ENCODE measurements around the gene PPP2R5E.
"Not testable (repeated sequence)": the region's sequence is repeated elsewhere in the genome, so short reads cannot be mapped to it uniquely, and the experiment has no call there.

Gene PPP2R5E

DNA sequence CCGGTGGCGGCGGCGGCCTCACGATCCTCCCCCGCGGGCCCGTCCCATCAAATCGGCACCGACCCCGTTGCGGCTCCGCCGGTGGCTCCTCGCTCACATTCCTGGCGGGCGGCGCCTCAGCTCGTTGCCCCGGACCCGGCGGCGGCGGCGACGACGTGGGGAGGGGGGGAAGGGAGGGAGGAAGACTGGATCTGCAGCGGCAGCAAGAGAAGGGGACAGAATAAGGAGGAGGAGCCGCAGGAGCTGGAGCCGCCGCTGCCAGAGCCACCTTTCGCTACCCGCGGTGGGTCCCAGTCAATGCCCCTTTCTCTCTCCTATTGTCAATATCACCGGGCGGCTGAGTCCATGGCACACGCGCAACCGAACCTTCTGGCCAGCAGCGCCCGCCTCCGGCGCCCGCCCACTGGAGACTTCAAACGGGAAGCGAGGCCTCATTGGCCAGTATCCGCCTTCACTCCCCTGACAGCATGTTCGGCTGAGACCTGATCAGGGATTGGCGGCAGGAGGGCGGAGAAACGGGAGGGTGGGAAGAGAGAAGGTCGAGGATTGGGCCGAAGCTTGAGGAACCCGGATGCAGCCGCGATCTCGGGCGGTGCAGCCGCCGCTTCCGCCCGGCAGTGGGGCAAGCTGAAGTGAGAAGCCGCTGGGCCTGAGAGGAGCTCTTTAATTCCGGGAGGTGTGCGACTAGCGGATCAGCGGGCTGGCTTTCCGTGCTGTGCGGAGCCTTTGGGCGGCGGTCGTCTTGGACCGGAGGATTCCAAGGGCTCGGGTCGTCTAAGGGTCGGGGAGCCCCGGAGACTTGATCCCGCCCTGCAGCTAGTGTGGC, at the start of gene PPP2R5E:
PPP2R5E (minus strand) TSS at position 378 of the 826 bp plus-strand sequence. CDS start 3,692 bp downstream, outside the sequence.
- peak; percentile 98 for DNase-seq

DNA sequence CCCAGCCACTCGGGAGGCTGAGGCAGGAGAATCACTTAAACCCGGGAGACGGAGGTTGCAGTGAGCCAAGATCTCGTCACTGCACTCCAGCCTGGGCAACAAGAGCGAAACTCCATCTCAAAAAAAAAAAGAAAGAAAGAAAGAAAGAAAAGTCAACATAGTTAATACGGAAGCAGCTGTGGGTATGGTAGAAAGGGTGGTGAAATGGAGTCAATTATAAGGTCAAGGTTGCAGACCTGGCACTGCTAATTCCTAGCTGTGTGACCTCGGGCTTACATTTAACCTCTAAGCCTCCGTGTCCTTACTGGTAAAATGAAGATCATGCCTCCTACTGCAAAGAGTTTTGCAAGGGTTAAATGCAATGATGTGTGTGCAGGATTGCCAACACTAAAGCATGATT, 39.9 kb upstream of the PPP2R5E start:
- DNase-seq: not testable (repeated sequence)

DNA sequence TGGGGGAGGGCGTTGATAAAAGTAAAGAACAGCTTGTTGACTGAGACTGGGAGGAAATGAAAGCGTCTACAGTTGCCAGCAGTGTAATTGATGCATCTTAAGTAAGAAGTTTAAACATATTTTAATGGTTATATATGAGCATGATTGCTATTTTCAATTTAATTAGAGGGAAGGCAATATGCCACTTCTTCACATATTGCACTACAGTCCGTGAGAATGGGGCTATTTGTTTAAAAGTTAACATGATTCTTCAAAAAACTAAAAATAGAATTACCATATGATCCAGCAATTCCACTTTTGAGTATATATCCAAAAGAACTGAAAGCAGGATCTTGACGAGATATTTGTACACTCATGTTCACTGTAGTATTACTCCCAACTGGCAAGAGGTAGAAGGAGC, 38.3 kb upstream of the PPP2R5E start:
- DNase-seq: no peak

DNA sequence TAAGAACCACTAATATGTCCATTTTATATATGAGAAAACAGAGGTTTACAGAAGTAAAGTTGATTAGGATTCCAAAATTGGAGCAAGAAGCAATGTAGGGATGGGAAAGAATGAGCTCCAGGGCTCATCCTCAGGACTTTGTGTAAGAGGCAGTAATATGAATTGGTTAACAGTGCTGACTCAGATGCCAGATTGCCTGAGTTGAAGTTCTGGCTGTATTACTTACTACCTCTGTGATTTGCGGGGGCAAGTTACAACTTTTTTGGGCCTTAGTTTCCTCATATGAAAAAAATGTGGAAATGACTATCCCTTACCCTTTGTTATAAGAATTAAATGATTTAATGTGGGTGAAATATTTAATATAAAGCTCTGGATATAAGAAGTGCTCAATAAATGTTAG, 35.1 kb upstream of the PPP2R5E start:
- DNase-seq: no peak

DNA sequence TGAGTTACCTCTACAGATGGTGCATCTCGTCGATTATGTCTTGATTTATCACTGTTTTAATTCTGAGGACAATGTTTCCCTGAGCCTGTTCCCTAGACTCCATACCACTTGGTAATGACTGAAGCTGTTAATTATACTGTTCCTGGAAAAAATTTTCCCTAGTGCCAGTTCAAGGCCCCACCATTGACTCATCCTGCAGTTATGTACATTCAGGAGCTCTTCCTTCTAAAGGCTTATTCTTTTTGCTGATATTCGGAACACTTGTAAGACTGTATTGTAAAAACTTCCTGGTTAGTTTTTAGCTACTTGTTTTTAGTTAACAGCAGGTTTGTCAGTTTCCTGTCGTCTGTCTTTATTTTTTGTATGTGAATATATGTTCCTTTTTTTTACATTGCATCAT, 30.4 kb upstream of the PPP2R5E start:
- DNase-seq: no peak

DNA sequence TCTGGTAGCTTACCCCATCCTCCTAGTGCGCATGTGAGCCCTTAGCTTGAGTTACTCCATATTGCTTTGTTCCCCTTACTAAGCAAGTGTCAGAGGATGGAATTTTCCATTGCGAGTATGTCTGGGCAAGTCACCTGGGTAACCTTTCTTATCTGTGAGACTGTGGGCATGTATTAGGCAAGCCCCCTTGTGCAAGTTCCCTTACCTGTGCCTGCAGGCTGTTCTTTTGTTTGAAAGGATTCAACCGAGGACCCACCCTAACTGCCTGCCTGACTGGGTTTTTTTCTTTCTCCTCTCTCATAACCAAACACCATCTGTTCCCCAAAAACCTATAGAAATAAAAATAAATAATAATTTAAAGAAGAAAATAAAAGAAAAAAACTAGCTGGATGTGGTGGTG, 22.3 kb upstream of the PPP2R5E start:
- no peak for DNase-seq

DNA sequence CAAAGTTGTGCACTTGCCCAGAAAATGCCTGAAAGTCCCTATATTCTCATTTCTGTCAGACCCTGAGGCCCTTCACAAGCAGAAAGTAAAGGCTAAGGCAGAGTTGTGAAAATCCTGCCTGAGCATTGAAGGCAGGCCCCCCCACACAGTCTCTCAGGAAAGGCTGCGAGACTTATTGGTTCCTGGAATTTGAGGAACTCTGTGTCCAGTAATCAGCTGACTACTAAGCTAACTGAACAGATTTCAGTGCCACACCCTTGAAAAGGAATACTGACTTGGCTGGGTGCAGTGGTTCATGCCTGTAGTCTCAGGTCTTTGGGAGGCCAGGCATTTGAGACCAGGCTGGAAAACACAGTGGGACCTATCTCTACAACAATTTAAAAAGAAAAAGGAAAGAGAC, 21.1 kb upstream of the PPP2R5E start:
- DNase-seq: no peak

DNA sequence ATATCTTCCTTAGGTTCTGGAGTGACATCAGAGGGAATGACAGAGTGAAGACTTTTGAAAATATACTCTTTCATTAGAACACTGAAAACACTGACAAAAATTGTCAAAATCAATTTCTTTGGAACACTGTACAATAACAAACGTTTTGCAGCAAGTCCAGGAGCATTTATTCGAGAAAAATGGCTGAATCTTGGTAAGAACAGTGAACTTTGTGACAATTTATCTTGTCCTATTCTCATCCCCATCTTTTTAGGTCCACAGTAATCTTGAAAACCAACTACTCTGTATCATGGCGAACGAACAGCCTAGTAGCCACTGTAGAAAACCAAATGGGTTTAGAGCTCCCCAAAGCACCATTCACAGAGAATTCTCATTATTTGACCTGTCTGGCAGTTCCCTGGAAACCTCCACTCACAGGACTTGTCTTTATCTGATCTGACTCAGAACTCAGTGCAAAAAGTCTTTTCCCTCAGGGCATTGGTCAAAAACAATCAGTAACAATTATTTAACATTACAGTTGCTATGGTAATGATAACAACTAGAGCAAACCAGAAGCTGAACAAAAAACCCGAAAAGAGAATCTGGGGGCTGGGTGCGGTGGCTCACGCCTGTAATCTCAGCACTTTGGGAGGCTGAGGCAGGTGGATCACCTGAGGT, 20.3 kb upstream of the PPP2R5E start:
- no peak for DNase-seq

DNA sequence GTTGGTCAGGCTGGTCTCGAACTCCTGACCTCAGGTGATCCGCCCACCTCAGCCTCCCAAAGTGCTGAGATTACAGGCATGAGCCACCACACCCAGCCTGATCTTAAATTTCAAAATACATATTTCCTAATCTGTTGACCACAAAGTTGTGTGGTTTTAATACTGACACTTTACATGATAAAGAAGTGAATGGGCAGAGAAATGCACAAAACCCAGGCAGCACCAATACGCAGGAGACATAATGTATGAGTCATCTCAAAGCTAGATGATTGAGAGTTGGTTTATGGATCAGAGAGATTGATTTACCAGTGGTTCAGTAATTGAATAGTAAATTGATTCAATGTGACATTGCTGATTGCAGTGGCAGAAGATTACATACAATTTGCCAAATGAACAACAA, 19.2 kb upstream of the PPP2R5E start:
- no peak for DNase-seq

DNA sequence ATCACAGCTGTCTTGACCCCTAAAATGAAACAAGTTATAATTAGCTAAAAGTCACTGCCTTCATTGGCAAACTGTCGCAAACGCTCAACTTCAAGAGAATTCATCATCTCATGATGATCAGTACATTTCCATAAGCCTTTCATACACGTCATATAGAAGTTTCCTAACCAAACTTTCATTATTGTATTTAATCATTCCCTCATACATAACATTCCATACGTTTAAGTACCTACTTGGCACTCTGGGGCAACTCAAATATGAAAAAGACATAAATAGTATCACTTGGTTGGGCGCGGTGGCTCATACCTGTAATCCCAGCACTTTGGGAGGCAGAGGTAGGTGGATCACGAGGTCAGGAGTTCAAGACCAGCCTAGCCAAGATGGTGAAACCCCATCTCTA, 12.4 kb upstream of the PPP2R5E start:
- no peak for DNase-seq

DNA sequence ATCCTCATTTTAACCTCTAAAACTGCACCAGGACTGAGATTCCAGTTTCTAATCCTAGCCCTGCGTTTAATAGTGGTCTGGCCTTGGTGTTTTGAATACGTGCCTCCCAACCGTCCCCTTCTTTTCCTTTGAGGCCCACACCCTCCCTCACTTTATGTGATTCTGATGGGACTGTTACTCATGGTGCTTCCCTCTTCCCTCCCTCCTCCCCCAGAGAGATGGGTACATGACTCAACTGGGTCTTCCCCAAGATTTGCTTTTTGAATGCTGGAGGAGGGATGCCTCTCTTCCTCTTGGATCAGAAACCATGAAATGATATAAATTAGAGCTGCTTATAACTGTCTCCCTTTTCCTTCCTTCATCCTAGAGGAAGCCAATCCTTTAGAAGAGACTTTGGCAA, 8.2 kb upstream of the PPP2R5E start:
- no peak for DNase-seq

DNA sequence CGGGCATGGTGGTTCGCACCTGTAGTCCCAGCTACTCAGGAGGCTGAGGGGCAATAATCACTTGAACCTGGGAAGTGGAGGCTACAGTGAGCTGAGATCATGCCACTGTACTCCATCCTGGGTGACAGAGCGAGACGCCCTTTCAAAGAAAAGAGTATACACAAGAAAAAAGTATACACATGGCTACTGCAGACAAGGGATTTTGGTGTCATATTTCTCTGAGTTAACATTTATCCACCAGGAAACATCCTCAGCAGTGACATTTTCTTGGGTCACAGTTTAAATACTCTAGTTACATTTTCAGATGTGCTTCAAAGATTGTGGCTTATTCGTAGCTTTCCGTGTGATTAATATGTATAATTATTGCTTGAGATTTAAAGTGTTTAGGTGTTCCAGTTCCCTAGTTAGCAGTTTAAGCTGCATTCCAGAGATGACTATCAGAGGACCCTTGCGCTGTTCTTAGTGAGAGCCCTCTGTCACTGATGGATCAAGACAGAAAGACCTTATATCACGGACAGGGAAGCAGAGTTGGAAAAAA, 4.7 kb upstream of the PPP2R5E start:
- DNase-seq: no peak

DNA sequence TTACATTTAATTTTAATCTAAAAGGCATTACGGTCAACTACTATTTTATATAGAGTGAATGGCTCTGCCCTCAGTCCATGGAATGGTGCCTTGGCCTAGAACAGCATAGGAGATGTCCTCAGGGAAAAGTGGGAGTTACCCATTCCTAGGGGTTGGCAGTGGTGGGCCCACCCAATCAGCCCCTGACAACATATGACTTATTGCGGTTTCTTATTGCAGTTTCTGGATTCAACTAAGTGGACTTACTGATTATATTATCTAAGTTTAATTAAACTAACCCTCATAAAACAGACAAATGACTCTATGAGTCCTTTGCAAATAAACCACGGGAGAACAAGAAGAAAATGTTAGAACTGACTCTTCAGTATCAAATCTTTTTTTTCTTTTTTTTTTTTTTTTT, 2.3 kb upstream of the PPP2R5E start:
- no peak for DNase-seq

DNA sequence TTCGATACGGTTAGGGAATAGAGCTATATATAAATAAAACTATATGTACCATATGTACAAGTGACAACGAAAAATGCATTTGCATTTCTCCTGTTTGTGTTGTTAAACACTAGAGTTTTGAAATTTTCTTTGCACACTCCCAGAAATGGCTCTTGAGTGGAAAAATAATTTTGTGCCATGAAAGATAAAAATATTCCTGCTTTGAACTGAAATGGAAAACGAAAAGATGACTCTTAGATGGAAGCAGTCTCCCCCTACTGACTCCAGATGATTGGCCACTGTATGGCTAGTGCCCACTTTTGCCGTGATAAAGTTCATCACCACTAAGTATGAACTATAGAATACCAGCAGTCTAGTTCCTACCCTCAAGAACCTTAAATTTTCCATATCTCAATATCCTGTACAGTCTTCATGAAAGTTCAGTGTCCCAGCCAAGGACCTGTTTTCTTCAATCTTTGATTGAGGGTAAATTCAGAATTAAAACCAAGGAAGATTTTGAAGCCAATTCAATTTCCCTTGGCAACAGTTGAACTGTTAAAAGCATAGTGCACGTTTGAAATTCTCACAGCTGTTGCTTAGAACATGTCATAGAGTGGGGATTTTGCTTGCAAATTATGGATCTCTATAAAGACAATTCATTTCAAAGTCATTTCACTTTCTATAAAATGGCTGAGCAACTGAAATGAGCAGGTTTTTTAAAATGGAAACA, 1.6 kb upstream of the PPP2R5E start:
- DNase-seq: no peak

DNA sequence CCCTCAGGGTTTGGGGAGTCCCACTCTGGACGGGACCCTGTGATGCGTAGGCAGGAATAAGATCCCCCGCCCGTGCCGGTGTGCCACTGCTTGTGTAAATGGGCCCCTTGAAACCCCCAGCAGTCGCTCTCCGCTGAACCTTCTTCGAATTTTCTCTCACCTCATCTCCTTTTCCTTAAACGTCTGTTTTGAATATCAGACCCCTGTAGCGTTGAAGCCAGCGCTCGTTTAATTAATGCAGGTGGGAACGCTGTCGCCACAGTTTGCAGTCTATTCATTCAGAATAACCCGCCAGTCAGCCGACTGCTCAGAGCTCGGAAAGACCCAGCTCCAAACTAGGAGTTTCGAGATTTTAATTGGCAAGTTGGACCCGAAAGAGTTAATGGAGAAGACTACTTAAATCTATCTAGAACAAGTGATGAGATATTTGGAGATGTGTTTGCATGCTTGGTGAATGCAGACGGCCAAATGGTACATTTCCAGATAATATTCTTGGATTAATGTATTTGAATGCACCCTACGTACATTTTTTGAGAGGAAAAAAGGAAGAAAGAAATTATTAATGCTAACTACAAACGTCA, 739 bp upstream of the PPP2R5E start:
- DNase-seq: peak; percentile 32

DNA sequence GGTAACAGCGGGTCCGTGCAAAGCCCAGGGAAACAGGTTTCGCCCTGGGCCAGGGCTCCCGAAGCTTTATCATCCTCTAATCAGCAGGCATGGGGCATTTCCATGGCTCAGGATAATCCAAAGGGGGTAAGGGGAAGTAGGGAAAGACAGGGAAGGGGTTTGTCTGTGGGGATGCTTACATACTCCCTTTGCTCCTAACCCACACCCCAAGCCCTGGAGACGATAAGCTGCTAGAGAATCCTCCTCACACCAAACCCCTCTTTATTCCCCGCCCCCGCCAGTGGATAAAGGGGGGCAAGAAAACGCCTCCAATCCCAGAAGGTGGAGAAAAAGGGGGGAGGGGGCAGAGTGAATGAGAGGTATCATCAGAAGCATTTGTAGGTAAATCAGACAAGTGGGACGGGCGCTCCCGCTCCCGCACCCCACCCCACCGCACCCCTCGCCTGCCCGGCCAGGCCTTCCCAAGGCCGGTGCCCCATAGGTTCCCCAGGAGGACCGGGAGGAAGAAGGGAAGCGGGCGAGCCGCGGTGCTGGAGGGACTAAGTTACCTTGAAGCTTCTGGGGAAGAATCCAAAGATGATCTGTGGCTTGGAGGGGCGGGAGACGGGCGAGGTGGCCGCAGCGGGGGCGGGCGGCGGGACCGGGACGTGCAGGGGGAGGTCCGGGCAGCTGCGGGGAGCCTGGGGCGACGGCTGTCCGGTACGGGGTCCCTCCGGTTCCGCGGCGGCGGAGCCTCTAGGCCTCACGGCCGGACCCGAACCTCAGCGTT, 762 bp downstream of the PPP2R5E start:
- no peak for DNase-seq

DNA sequence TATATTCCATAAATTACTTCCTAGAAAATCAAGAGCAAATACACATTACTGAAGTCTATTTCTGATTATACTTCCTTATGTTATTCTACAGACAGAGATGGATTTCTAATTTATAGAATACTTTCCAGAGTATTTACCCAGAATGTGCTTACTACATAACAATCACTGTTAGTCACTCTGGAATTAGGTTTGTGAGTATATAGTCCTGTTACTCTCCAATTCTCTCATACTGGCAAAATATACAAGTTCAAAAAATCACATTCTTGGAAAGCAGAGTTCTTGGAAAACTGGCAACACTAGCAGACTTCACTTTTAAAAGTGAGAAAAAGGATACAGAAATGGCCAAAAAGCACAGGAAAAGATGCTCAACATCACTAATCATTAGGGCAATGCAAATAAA, 7.3 kb downstream of the PPP2R5E start:
- DNase-seq: no peak

DNA sequence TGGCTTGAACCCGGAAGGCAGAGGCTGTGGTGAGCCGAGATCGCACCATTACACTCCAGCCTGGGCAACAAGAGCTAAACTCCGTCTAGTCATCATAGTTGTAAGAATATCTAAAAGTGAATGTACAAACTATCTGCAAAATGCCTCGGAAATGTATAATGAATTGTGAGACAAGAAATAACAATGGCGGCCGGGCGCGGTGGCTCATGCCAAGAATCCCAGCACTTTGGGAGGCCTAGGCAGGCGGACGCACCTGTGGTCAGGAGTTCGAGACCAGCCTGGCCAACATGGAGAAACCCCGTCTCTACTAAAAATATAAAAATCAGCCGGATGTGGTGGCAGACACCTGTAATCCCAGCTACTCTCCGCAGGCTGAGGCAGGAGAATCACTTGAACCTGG, 9.7 kb downstream of the PPP2R5E start:
- no peak for DNase-seq

DNA sequence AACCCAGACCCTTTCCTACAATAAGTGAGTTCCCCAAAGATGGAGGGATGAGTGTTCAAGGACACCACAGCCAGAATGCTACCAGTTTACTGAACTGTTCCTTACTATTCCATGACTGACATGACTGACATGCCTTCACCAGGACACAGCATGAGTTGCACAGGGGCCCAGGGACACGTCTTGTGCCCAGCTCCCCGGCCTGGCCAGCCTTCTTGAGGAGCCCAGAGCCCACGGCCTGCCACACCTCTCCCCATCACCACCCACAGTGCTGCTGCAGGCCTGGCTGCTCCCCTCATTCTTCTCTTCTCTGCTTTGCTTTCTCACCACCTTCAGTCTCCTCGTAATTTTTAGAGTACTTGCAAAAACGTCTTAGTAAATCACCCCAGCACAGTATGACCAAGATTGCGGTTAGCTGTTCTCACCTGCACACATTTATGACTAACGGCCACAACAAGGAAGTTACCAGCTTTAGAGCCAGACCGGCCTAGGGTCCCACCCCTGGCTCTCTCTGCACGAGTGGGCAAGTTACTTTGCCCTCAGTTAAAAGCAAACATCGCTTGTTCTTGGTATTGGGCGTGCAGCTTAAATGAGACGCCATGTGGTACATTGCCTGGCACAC, 18.5 kb downstream of the PPP2R5E start:
- DNase-seq: no peak

DNA sequence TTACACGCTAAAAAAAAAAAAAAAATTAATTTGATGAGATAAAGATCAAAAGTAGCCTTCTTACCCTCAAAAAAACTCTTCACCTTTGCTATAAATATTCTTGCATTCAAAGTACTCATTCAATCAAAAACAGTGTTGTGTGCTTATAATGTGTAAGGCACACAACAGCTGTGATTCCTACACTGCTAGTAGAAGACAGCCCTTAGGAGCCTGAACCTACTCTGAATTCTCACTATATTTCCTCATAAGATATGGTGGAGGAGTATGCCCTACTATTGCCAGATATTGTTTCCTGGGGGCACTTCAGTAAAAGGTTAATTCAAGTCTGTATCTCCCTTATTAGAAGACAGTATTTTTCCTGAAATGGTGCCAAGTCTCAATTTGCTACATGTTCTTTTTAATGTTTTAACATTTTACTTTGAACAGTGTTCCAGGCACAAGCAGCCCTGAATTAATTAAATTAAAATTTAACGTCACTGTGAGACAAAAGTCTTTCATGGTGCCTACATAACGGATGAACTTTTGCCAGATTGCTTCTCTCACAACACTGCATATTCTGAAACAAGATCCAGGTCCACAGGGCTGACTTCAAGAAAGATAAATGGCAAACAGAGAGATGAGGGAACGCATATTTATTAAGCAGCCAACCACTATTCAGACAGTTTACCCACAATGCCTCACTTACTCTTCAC, 19.3 kb downstream of the PPP2R5E start:
- DNase-seq: no peak

DNA sequence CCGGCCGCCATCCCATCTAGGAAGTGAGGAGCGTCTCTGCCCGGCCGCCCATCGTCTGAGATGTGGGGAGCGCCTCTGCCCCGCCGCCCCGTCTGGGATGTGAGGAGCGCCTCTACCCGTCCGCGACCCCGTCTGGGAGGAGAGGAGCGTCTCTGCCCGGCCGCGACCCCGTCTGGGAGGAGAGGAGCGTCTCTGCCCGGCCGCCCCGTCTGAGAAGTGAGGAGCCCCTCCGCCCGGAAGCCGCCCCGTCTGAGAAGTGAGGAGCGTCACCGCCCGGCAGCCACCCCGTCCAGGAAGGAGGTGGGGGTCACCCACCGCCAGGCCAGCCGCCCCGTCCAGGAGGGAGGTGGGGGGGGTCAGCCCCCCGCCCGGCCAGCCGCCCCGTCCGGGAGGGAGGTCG, 20.7 kb downstream of the PPP2R5E start:
- not testable (repeated sequence) for DNase-seq
